HG03060 (cell line): ENCODE data around the gene IFI6.

Experiments
- ATAC-seq: cut with Tn5 transposase; IDR thresholded peaks from one replicate; pipeline ENCODE4 v1.9.1; 2021; ENCODE audit warnings: low read depth, moderate number of reproducible peaks; ENCODE audit not compliant: unreplicated experiment

IFI6 gene

DNA sequence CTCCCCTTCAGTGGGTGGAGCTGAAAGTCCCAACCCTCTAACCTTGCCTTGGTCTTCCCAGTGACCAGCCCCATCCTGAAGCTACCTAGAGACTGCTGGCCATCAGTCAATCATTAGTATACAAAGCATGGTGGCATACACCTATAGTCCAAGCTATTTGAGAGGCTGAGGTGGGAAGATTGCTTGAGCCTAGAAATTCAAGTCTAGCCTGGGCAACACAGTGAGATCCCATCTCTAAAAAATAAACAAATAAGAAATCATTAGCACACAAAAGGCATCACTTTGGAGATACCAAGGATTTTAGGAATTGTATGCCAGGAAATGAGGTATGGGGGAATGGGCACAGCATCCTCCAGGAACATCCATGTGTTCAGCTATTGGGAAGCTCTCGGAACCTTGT is 4.4 kb upstream of the IFI6 start:
- no peak for ATAC-seq

GRCh38 chr1:27672750-27673112 is 739 bp upstream of the IFI6 start:
- no peak for ATAC-seq

DNA sequence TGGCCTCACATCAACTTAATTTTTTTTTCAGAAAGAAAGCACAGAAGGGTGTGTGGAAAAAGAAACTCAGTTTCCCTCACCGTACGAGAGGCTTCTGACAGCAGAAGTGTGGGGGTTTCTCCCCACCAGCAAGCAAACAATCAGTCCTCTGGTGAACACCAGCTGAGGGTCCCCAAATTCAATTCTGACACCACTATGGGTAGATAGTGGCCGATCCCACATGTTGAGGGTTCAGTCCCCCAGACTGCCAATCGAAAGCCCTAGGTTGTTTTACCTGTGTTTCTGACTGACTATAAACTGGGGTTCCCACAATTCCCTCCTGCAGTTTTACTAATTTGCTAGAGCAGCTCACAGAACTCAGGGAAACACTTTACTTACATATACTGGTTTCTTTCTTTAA is 2.1 kb downstream of the IFI6 start:
- no peak for ATAC-seq

GRCh38 chr1:27668808-27669723 is 2.9 kb downstream of the IFI6 start:
- no peak for ATAC-seq

GRCh38 chr1:27668121-27668807 is 3.7 kb downstream of the IFI6 start:
- ATAC-seq: no peak

- no peak for ATAC-seq
Observed at GRCh38 chr1:27666791-27667254, 5.2 kb downstream of the IFI6 start.

- no peak for ATAC-seq
Observed at GRCh38 chr1:27666294-27666693, 5.7 kb downstream of the IFI6 start.

GRCh38 chr1:27665016-27665651 is 6.9 kb downstream of the IFI6 start:
- ATAC-seq: no peak

DNA sequence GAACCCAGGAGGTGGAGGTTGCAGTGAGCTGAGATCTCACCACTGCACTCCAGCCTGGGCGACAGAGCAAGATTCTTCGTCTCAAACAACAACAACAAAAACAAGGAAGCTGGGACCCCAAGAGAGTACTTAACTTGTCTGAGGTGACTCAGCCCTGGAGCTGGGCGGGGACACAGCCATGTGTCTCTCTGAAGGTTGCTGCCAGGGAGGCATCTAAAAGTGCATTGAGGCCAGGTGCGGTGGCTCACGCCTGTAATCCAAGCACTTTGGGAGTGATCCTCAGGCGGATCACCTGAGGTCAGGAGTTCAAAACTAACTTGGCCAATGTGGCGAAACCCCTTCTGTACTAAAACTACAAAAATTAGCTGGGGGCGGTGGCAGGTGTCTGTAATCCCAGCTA is 7.7 kb downstream of the IFI6 start:
- ATAC-seq: no peak

- ATAC-seq: no peak
Observed at GRCh38 chr1:27662707-27663393, 9.1 kb downstream of the IFI6 start.

GRCh38 chr1:27662261-27662660 is 9.7 kb downstream of the IFI6 start:
- ATAC-seq: no peak

GRCh38 chr1:27661412-27662075 is 10.4 kb downstream of the IFI6 start:
- no peak for ATAC-seq

DNA sequence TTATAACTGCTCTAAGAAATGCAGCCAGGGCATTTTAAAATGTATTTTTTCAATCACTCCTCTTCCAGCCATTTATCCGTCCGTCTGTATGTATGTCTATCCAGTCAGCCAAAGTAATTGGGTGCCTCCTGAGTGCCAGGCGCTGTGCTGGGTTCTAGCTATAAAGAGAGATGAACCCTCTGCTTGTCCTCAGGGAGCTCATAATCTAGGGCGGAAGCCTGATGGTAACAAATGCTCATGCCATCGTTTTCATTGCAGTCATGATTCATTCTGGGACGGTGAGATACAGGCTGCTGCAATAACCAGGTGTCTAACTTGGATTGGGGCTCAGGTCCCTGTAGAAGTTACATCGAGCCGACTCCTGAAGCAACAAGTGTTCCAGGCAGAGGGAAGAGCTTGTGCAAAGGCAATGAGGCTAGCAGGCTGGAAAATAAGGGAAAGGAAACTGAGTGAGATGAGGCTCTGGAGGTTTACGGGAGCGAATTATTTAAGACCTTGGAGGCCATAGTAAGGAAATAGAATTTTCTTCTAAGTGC is 11.6 kb downstream of the IFI6 start:
- no peak for ATAC-seq

- ATAC-seq: peak; percentile 27
Observed at GRCh38 chr1:27659497-27660299, 12.3 kb downstream of the IFI6 start.

DNA sequence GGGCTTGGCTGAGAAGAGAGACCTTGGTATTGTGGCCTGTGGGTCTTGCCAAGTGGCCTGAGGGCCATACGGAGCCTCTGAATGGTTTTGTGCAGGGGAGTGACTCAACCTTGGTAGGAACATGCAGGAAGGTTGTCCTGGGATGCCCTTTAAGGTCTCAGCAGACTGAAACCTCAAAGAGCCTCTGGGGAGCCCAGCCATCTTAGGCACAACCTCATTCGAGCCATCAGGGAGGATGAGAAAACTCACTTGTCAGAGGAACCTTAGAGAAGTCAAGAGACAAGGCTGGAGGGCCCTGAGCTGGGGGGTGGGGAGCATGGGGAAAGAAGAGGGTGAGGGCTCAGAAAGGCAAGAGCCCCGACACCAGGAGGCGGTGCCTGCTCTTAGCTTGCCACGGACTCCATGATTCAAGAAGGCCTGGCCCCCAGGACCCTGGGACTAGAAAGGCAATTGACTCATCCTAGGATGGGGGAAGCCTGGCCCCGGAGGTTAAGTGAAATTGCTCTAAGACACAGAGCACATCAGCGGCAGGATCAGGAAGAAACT is 13.0 kb downstream of the IFI6 start:
- peak; percentile 13 for ATAC-seq

DNA sequence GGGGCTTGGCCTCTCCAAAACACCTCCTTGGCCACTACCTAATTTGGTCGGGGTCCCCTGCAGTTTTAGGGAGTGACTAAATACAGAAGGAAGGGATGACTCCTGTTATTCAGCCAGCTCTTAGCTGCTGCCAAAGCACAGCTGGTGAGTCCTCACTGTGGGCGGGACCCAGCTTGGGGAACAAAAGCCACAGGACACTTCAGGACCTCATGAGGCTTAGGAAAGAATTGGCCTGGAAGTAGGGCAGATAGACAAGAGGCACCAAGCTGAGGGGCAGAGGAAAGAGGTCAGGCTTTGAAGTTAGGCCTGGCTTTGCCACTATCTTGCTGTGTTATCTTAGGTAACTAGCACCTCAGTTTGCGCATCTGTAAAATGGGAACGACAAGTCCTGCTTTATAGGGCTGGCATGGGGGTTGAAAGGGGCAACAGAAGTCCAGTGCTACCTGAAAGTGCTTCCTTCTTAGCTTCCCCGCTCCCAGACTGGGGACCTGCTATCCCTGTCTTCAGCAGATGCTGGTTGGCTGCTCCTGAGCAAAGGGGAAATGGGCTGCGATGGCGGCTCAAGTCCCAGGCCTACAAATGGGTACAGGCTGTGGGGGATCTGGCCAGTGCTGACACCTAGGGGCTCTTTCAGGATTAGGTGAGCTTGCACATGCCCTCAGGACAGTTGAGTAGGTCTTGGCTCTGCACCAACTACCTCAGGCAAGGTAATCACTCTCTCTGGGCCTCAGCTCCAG is 15.7 kb downstream of the IFI6 start:
- ATAC-seq: no peak

- no peak for ATAC-seq
Observed at GRCh38 chr1:27655151-27655937, 16.6 kb downstream of the IFI6 start.
